MM.1S (cell line): ENCODE results near the gene PPP6R3.

Experiments
- EZH2phosphoT487 ChIP-seq: fragments of 300-600 bp; sonication (generic); IDR thresholded peaks from 2 replicates; pipeline ENCODE4 v1.6.1; 2018; ENCODE audit warnings: antibody characterized with exemption, low read length
- TF ChIP-seq, protein P1 (sequence below): fragments of 300-600 bp; sonication (generic); IDR thresholded peaks from 2 replicates; pipeline ENCODE4 v1.5.1; 2016; ENCODE audit warnings: antibody characterized with exemption, low read length, mixed read lengths

DNA sequence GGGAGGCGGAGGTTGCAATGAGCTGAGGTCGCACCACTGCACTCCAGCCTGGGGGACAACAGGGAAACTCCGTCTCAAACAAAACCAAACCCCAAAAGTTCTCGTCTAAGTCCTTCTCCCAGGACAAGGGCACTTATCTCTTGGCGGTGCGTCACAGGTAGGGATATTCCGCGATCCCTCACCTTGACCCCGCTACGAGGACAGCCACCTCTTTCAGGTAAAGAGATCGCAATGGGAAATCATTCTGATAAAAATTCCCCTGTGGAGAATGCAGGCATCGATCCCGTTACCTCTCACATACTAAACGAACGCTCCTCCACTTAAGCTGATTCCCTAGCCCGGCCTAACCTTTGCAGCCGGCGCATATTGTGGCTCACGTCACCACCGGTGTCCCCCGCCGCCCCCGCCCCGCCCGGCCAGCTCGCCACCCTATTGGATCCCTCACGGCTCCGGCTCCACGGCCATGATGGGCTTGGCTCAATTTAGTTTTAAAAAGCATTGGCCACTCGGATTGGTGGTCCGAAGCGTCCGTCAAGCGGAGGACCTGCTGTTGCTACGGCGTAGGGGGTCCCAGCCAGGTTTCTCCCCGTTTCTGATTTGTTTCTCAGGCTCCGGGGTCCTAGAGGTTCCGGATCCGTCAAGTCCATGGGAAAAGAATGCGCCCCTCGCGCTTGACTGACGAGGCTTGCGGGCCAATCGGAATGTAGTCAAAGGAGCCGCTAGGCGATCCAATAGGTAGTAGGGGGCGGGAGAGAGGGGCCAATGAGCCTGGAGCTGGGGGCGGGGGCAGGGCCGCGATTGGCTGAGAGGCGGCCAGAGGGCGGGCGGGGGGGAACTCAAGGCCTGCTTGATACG, 439 bp upstream of the PPP6R3 start:
- TF ChIP-seq, protein P1, sequence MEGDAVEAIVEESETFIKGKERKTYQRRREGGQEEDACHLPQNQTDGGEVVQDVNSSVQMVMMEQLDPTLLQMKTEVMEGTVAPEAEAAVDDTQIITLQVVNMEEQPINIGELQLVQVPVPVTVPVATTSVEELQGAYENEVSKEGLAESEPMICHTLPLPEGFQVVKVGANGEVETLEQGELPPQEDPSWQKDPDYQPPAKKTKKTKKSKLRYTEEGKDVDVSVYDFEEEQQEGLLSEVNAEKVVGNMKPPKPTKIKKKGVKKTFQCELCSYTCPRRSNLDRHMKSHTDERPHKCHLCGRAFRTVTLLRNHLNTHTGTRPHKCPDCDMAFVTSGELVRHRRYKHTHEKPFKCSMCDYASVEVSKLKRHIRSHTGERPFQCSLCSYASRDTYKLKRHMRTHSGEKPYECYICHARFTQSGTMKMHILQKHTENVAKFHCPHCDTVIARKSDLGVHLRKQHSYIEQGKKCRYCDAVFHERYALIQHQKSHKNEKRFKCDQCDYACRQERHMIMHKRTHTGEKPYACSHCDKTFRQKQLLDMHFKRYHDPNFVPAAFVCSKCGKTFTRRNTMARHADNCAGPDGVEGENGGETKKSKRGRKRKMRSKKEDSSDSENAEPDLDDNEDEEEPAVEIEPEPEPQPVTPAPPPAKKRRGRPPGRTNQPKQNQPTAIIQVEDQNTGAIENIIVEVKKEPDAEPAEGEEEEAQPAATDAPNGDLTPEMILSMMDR: no peak
- TF ChIP-seq EZH2phosphoT487: no peak
